ENCODE data around the gene AUTS2.

The AUTS2 gene

DNA sequence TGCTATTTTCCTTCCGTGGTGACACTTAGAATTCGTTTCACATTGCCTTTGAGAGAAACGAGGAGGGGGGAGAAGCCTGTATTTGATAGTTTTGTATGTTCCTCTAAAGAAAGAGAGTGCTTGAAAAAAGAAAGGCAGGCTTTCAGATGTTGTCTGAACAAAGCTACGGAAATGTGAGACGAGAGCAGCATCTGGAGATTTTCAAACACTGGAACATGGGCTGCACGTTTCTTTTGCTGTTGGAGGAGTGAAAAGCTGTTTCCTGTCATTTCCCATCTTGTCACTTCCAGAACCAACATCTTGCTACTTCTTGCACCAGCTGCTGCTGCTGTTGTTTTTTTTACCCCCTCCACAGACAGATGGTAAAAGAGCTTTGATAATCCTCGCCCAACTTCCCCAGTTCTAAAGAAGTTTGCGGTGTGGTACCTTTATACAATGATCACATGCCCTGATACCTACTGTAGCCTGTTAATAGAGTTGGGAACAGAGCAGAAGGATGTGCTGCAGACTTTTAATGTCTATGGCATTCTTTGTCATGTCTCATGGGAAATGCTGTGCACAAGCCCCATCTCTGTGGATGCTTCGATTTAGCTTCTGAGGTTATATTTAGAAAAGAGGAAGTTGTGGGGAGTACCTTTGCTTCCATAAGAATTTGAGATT, 408.1 kb downstream of the AUTS2 start:
- H3K27ac ChIP-seq (replicated peaks): no peak overlapping the region
- no peaks in the 10 kb centered on the region for H3K27me3 ChIP-seq (ENCODE audit: insufficient read depth, poor library complexity, severe bottlenecking)
- DNase-seq (ENCODE audit: low read depth in 1 of 2, low spot score in 1 of 2): no peak
- TF ChIP-seq SPI1 (IDR thresholded peaks at IDR 0.05; ENCODE audit: borderline replicate concordance, low read depth) (no peak), POLR2AphosphoS5 (IDR thresholded peaks at IDR 0.05; ENCODE audit: low read depth) (peak; percentile 75)
- TF ChIP-seq, protein P1, sequence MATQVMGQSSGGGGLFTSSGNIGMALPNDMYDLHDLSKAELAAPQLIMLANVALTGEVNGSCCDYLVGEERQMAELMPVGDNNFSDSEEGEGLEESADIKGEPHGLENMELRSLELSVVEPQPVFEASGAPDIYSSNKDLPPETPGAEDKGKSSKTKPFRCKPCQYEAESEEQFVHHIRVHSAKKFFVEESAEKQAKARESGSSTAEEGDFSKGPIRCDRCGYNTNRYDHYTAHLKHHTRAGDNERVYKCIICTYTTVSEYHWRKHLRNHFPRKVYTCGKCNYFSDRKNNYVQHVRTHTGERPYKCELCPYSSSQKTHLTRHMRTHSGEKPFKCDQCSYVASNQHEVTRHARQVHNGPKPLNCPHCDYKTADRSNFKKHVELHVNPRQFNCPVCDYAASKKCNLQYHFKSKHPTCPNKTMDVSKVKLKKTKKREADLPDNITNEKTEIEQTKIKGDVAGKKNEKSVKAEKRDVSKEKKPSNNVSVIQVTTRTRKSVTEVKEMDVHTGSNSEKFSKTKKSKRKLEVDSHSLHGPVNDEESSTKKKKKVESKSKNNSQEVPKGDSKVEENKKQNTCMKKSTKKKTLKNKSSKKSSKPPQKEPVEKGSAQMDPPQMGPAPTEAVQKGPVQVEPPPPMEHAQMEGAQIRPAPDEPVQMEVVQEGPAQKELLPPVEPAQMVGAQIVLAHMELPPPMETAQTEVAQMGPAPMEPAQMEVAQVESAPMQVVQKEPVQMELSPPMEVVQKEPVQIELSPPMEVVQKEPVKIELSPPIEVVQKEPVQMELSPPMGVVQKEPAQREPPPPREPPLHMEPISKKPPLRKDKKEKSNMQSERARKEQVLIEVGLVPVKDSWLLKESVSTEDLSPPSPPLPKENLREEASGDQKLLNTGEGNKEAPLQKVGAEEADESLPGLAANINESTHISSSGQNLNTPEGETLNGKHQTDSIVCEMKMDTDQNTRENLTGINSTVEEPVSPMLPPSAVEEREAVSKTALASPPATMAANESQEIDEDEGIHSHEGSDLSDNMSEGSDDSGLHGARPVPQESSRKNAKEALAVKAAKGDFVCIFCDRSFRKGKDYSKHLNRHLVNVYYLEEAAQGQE (IDR thresholded peaks at IDR 0.05; ENCODE audit: insufficient replicate concordance, low read depth): no peak
- TF ChIP-seq, protein P2, sequence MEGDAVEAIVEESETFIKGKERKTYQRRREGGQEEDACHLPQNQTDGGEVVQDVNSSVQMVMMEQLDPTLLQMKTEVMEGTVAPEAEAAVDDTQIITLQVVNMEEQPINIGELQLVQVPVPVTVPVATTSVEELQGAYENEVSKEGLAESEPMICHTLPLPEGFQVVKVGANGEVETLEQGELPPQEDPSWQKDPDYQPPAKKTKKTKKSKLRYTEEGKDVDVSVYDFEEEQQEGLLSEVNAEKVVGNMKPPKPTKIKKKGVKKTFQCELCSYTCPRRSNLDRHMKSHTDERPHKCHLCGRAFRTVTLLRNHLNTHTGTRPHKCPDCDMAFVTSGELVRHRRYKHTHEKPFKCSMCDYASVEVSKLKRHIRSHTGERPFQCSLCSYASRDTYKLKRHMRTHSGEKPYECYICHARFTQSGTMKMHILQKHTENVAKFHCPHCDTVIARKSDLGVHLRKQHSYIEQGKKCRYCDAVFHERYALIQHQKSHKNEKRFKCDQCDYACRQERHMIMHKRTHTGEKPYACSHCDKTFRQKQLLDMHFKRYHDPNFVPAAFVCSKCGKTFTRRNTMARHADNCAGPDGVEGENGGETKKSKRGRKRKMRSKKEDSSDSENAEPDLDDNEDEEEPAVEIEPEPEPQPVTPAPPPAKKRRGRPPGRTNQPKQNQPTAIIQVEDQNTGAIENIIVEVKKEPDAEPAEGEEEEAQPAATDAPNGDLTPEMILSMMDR (IDR thresholded peaks at IDR 0.05; ENCODE audit: insufficient read depth, low read length): no peak
- no peak overlapping the region for H3K4me3 ChIP-seq (replicated peaks; ENCODE audit: insufficient read depth, low read length)

DNA sequence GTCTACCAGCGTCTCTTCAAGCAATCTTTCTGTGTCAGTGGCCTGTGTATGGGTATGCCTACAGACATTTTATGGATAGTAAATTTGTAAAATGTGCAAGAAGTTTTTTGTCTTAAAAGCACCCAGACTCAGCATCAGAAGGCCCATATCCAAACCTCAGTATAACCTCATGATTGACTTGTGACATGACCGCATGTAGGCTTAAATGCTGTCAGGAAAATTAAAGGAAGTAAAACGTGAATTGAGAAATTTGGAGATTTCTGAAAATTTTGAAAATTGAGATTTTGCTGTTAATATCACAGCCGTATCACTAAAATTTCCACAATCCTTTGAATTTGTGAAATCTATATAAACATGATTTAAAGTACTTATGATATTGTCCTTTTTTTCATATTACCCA, 410.2 kb downstream of the AUTS2 start:
- TF ChIP-seq, protein P1 (IDR thresholded peaks at IDR 0.05; ENCODE audit: insufficient replicate concordance, low read depth): no peak
- TF ChIP-seq, protein P2 (IDR thresholded peaks at IDR 0.05; ENCODE audit: insufficient read depth, low read length): no peak
- TF ChIP-seq GABPA (IDR thresholded peaks at IDR 0.05; ENCODE audit: low read depth) (no peak), SPI1 (IDR thresholded peaks at IDR 0.05; ENCODE audit: borderline replicate concordance, low read depth) (no peak), POLR2AphosphoS5 (IDR thresholded peaks at IDR 0.05; ENCODE audit: low read depth) (no peak)
- Histone ChIP-seq H3K27me3 (ENCODE audit: insufficient read depth, poor library complexity, severe bottlenecking) (no peaks in the 10 kb centered on the region), H3K27ac (replicated peaks) (no peak overlapping the region), H3K4me3 (replicated peaks; ENCODE audit: insufficient read depth, low read length) (no peak overlapping the region)
- no peak for DNase-seq (ENCODE audit: low read depth in 1 of 2, low spot score in 1 of 2)

DNA sequence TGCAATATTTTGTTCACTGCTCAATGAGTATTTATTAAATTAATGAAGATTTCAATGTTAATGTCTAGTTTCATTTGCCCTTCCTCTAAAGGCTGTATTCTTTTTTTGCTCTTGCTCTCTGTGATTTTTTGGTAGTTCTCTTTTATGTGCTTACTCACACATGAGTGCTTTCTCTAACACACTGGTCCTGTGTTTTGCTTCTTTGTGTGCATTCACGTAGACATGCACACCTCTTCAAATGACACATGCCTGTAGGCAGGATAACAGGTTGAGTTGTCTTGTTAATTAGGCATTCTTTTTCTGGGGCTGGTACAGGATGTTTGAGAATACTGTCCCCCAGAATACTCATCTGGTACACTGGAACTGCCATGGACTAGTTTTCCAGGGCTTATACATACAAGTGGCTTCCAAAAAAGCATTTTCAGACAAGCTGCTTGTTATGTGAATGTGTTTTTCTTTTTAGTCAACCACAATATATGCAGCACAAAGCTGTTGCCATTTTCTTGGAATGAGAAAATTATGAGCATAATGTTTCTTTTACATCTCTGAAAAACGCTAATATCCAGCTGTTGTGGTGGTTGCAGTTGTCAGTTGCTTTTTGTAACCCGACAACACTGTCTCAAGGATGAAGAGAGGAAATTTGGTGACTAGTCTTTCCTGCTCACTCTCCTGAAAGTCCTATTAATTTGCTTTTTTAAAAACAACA, 416.4 kb downstream of the AUTS2 start:
- DNase-seq (ENCODE audit: low read depth in 1 of 2, low spot score in 1 of 2): no peak
- no peaks in the 10 kb centered on the region for H3K27me3 ChIP-seq (ENCODE audit: insufficient read depth, poor library complexity, severe bottlenecking)
- no peak overlapping the region for H3K27ac ChIP-seq (replicated peaks)
- no peak for TF ChIP-seq POLR2AphosphoS5 (IDR thresholded peaks at IDR 0.05; ENCODE audit: low read depth)
- TF ChIP-seq, protein P1 (IDR thresholded peaks at IDR 0.05; ENCODE audit: insufficient replicate concordance, low read depth): no peak
- TF ChIP-seq GABPA (IDR thresholded peaks at IDR 0.05; ENCODE audit: low read depth): no peak
- TF ChIP-seq, protein P2 (IDR thresholded peaks at IDR 0.05; ENCODE audit: insufficient read depth, low read length): no peak
- TF ChIP-seq SPI1 (IDR thresholded peaks at IDR 0.05; ENCODE audit: borderline replicate concordance, low read depth): no peak
- no peak overlapping the region for H3K4me3 ChIP-seq (replicated peaks; ENCODE audit: insufficient read depth, low read length)

Data from HL-60 (cell line).